K562 (cell line): ENCODE results near the gene GRIK1. TPM values are rescaled to one million over a fixed set of nuclear protein-coding genes. Genes with fewer than 3 reads are reported as not detected.

Experiments
- BRCA1 ChIP-seq, 2 experiments: fragments of 450-650 bp in 1 of 2; sonication (generic) in 1 of 2; formaldehyde crosslinking in 1 of 2; IDR thresholded peaks; 2 replicates each; pipeline versions ENCODE4 v1.5.0 to v1.6.1; 2017 to 2020; ENCODE audit warnings: mild to moderate bottlenecking in 1 of 2, missing genetic modification reagents in 1 of 2
- DLX4 ChIP-seq: fragments of 250-450 bp; sonication (Bioruptor Pico); IDR thresholded peaks from 2 replicates; pipeline ENCODE4 v1.6.1; 2021; ENCODE audit warnings: mild to moderate bottlenecking
- NCOA1 ChIP-seq: fragments of 450-650 bp; IDR thresholded peaks from 2 replicates; pipeline ENCODE4 v1.6.1; 2016; ENCODE audit warnings: low read depth
- STAT6 ChIP-seq: sonication (generic); formaldehyde crosslinking; IDR thresholded peaks from 2 replicates; pipeline ENCODE4 v1.8.1; 2023; ENCODE audit warnings: mild to moderate bottlenecking, missing genetic modification reagents
- ZNF518B ChIP-seq: fragments of 250-450 bp; sonication (Bioruptor Pico); IDR thresholded peaks from 2 replicates; pipeline ENCODE4 v1.5.0; 2021; ENCODE audit warnings: mild to moderate bottlenecking, moderate library complexity
- polyA plus RNA-seq, 8 experiments: library from polyadenylated mRNA; depleted of rRNA in 4 of 8; stranded (reverse) in 5 of 8; unstranded in 3 of 8; fragments of >200 nt; fragmentation: Nextera tagmentation in 2 of 8; fragmentation: Illumina TruSeq in 1 of 8; extraction: Ambion mirVana in 2 of 8; extraction: Trizol in 1 of 8; gene quantifications; 2 replicates each; pipeline versions ENCODE4 v1.2.1 to v1.2.3, GENCODE V29; 2011 to 2014; ENCODE audit warnings: inconsistent platforms in 1 of 8, missing spikeins in 1 of 8
- total RNA-seq, 7 experiments: library from RNA; depleted of rRNA in 6 of 7; stranded (reverse); fragments of >200 nt in 6 of 7; fragmentation: Illumina TruSeq in 2 of 7; extraction: Trizol in 2 of 7; gene quantifications; 2 replicates each; pipeline versions ENCODE4 v1.2.1 to v1.2.3, GENCODE V29; 2011 to 2021; ENCODE audit warnings: low replicate concordance in 1 of 7

The GRIK1 gene
- total and polyA plus RNA-seq, 9 of the 15 experiments (the other 6 are each of a cell fraction or from before 2014, with no cell fraction given): 0.17 to 2.8 (median 0.53) TPM

- TF ChIP-seq ZNF518B (CRISPR knock-in tag): no peak
- no peak for TF ChIP-seq NCOA1
- TF ChIP-seq BRCA1 (IDR thresholded peaks at IDR 0.05): no peak
- TF ChIP-seq BRCA1 (CRISPR knock-in tag; IDR thresholded peaks at IDR 0.05): no peak
- TF ChIP-seq STAT6 (CRISPR knock-in tag): no peak
- TF ChIP-seq DLX4 (CRISPR knock-in tag): no peak
Observed at GRCh38 chr21:29808153-29808552, 131.6 kb downstream of the GRIK1 start (continued).
